Amniotic epithelial cell (primary cell): ENCODE data around the gene NOXO1.

Experiments
- DNase-seq: peaks from one replicate; pipeline ENCODE4 v3.0.0-alpha.2; 2010; ENCODE audit warnings: low read depth

NOXO1 gene

DNA sequence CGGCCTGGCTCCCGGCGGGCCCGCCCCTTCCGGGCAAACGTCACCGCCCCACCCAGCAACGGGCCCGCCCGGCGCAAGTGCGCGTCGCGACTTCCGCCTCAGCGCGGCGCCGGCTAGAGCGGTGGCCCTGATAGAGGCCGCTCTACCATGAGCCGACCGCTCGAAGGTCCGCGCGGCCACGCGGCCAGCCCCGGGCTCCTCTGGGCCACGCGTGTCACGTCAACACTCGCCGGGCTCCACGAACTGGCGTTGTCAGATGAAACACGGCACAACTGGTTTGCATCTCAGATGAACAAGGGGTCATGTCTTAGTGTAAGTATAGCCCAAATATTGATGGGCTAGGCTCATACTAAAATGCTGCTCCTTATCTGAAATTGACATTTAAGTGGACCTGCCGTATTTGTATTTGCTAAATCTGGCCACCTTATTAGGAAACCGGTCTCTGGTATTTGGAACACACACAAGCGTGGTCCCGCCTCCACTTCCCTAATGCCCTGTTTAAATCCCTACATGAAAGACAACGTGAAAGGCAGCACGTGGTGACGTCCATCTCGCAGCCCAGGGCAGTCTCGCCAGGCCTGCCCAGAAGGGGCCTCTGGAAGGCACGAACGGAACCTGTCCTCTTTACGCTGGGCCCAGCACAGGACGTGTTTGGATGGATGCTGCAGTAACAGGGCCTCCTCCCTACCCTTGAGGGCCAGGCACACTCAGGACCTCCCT lies 28.7 kb upstream of the NOXO1 start, which contains the start of gene ZNF598:
Gene ZNF598, minus strand, starts transcription at position 31 of the 720 bp plus-strand sequence.
- DNase-seq: peak; percentile 79

DNA sequence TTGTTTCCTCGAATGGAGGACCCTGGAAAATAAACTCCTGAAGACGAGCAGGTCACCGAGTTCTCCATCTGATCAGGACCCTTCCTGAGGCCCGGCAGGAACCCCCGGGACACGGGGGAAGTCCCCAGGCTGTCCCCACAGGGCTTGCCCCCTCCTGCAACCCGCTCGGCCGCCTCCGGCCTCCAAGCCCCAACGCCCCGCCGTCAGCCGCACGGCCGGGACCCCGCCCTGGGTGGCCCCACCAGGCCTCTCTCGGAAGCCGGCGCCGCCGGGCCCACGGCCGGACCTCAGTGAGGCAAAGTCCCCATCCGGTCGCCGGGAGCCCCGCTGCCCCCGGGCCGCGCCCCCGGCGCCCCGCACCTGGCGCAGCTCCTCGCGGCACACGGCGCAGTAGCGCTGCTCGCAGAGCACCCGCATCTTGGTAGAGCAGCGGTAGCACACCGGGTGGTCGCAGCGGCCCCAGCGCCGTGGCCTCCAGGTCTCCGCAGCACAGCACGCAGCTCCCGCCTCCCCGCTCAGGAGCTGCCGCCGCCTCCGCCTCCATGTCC lies 28.0 kb upstream of the NOXO1 start:
- no peak for DNase-seq

DNA sequence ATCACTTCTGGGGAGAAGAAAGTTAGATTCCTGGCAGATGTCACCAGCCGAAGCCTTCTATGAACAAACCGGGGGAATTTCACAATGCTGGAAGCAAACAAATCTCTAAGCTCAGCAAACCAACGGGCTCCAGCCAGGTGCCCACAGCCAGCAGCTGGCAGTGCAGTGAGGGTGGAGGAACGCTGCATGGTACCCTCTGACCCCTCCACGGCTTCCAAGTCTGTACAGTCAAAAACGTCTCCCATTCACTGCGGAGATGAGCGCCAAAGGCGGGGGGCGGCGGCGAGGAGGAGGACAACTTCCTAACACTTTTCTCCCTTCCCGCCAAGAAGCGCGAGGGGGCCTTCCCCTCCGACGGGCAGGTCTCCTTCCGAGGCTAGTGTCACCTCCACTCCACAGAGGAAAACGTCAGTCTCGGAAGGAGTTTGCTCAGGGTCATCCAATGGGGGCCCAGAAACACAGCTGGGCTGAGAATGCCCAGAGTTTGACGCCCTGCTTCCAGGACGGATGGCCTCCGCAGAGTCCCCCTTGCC lies 27.4 kb upstream of the NOXO1 start:
- peak; percentile 65 for DNase-seq

DNA sequence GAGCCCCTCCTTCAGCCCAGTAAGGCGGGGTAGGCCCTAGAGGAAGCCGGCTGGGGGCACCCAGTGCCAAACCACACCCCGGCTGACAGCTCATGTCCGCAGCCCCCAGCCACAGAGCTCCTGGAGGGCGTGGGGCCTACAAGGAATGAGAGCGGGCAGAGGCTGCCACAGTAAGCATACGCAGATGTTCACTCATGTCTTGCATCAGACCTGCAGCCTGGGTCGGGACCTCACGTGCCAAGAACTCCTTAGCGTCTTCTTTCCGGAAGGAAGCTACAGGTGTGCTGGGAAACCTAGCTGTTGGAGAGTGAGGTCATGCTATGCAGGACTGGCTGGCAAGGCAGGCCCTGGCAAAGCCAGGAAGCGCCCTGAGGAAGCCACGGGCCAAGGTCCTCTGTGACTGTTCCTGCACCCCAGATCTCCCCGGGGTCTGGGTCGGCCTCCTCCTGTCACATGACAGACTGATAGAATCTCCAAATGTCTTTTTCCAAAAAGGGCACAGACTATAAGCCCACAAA lies 26.8 kb upstream of the NOXO1 start:
- DNase-seq: peak; percentile 92

DNA sequence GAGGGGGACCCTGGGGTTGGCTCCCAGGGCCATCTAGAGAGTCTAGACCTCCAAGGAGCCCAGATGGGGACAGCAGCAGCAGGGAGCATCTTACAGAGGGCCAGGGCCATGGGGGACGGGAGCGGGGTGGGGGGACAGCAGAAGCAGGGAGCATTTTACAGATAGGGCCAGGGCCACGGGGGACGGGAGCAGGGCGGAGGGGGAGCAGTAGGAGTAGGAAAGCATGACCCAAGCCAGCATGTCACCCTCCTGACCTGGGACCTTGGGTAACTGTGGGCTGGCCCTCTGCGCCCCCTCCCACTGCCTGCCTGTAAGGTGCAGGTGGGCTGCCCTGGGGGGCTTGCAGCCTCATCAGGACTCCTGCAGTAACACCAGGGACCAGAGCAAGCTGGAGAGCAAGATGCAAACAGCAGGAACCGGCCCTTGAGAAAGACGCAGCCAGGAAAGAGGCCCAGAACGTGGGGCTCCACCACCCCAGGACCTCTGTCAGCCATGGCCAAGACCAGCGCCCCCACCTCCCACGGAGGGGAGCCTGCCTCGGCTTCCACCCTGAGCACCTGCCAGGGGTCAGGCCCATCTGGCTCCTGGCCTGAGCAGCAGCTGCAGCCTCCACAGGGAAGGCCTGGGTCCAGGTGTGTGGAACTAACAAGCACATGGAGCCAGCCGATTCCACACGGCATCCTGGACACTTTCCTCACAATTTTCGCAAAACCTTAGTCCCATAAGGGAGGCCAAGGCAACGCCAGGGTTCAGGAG lies 26.0 kb upstream of the NOXO1 start:
- DNase-seq: no peak

DNA sequence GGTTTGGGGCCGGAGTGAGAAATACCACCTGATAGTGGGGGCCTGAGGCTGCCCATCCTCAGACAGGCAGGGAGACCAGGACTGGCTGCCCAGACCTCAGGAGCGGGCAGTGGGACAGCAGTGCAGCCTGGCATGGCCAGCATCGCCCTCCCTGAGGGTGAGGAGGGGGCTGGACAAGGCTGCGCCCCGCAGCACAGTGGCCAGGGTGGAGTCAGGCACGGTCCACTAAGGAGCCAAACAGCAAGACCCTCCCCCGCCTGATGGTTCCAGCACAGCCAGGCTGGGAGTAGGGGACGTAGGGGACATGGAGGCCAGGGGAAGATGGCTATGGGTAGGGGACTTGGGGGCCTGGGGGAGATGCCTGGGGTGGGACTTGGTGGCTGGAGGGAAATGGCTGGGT lies 25.0 kb upstream of the NOXO1 start:
- DNase-seq: no peak

DNA sequence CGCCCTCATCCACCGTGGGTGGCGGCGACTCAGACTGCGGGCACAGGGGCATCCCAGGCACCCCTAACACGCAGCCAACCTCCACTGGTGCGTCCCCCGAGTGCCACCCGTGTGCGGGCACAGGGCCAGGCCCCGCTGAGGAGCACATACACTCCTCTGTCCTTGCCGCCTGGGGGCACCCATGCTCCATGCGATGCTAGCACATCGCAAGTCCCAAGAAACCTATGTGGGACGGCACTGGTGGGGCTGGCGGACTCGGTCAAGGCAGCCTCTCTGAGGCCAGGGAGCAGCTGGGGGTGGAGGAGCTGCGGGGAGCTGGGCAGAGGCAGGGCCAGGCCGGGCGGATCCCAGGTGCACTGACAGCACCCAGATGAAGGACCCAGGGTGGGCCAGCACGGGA lies 24.4 kb upstream of the NOXO1 start:
- DNase-seq: no peak

DNA sequence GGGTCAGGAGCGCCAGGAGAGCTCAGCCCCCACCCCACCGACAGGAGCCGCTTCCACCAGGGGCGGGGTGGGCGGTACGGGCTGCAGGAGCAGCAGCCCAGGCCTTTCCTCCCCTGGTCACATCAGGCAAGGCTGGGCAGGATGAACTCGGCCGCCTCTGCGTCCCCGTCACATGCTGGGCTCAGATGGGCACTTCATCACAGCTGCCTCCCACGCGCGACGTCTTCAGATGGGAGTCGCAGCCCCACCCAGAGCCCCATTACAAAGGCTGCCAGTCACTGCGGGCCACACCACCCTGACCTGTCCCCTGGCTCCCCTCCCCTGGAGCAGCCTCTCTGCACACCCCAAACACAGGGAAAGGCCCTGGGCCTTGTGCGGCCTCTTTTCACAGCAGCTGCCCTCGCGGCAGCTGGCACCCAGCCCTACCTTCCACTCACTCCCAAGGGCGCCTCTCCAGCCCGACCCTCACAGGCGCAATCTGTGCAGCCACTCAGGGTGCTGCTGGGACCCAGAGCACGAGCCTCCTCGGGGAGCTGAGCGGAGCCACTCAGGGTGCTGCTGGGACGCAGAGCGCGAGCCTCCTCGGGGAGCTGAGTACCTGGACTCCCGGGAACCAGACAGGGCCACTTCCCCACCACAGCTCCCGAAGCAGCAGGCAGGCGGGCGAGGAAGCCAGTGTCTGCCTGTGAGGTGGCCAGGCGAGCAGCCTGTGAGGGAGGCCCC lies 23.7 kb upstream of the NOXO1 start:
- no peak for DNase-seq

DNA sequence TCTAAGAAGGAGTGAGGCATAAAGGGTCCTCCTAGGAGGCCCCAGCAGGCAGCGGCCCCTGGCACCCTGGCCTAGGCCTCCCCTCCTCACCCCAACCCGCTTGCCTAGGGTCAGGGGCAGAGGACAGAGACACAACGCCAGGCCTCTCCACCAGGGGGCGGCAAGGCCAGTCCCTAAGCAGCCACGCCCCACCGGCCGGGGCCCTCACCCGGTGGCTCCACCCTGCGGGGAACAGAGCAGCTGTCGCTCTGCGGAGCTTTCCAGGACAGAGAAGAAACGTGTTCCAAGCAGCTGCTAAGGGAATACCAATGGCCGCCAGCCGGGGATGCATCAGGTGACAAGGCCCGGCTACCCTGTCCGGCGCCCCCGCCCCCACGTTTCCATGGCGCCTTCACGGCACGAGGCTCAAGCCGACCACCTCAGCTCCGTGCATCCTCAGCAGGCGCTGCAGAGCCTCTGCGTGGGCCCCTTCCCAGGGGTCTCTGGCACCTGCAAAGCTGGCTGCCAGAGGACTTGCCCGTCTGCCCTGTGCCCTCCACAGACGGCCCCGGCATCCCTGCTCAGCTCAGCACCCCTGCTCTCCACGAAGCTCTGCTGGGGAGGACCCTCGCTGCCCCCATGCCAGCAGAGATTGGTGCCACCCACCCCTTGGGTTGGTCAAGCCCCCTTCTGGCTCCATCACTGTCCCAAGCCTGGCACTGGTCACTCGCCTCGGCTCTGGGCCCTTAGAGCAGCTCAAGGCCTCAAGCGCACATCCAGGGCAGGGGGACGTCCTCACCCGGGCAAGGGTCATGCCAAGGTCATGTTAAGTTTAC lies 22.8 kb upstream of the NOXO1 start:
- peak; percentile 65 for DNase-seq

DNA sequence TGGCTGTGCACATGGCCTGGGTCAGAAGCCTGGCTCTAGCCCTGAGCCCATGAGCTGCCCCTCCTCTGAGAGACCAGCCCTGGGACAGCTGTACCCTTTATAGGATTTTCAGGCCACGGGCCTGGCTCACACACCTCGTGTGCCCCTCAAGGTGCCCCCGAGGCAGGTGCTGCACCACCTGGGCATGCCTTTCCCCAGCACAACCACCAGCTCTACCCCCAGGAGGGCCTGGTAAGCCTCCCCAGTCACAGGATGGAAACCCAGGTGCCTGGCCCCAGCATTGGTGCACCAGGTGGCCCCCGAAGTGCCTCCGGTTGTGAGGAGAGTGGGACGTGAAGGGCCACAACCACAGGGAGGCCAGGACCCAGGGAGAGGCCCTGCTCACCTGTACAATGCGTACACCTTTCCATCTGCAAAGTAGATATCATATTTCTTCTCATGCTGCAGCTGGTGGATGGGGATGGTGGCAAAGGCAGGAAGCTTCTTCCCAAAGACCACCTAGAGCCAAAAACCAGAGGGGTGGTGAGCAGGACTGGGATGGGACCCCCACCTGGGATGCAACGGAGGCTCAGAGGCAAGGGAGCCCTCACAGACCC lies 22.1 kb upstream of the NOXO1 start:
- no peak for DNase-seq

DNA sequence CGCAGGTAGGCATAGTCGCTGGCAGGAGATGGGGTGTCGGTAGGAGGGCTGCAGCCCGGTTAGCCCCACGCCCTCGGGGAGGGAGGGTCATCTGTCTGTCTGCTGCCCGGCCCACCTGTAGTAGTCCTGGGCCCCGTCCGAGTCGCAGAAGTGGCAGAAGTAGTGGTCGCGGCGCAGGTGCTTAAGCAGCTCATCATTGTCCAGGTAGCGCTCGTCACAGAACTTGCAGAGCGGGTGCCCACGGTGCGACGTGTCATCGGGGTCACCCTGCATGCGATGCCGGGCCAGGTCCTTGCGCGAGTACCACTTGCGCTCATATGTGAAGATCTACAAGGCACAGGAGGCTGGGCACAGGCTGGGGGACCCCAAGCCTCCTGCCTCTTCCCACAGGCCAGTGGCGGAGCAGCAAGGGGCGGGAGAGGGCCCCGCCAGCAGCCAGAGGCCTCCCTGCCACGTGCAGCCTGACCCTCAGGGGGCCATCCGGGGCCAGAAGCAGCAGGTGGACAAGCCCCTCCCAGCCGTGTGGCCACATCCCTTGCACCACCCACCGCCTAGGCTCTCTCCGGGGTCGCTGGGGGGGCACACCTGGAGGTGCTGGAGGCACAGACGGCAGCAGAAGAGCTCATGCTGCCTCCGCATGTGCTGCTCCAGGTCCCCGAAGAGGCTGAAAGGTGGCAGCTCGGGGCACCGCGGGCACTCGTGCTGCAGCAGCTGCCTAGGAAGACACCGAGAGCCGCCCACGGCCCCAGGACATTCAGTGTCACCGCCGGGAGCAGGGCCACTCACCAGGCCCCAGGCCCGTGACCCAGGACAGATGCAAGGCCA lies 21.3 kb upstream of the NOXO1 start:
- DNase-seq: no peak

DNA sequence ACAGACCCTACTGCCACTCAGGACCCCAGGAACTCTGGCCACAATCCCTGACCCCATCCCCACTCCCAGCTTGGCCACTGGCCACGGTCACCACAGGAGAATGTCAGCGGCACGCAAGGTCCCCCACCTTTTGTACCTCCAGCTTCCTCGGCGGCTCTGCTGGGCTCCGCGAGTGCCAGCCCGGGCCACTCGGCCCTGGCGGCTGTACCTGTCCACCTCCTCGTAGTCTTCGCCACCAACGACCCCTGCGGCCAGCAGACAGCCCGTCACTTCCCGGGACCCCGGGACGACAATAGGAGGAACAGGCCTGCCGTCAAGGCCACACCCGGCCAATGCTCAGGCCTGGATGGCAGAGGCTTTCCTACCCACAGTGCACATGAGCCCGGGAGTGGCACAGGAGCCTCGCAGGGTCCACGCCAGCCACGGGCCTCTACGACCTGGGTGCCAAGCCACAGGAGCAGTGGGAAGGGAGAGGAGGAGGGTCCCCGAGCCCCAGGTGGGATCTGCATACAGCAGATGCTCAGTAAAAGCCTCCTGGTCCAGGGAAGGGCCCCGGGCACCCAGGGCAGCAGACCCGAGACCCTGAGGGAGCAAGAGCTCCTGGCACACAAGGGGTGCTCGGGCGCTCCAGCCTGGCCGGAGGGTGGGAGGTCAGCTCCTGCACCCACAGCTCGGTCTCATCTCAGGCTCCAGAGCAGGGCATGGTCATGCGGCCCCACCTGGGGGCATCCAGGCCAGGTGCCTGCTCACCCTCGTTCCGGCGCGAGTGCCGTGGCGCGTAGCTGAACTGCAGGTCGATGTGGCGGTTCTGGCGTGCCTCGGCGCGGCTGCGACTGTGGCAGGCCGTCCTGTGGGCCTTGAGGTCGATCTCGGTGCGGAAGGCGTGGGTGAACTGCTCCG lies 20.4 kb upstream of the NOXO1 start:
- no peak for DNase-seq

DNA sequence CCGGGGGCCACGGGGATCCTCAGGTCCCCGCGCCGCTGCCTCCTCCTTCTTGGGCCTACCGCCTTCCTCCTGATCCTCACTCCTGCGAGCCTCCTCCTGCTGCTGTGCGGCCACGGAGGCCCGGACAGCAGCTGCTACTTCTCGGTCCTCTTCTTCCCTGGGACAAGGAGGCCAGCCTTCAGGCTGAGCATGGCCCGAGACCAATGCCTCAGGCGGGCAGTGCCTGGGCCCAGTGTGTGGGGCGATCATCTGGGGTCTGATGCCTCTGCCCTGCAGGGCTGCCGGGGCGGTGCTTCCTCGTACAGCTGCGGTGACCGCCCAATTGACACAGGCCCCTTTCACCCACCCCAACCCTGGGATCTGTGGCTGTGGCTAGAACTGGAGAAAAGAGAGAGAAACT lies 19.8 kb upstream of the NOXO1 start:
- DNase-seq: no peak

DNA sequence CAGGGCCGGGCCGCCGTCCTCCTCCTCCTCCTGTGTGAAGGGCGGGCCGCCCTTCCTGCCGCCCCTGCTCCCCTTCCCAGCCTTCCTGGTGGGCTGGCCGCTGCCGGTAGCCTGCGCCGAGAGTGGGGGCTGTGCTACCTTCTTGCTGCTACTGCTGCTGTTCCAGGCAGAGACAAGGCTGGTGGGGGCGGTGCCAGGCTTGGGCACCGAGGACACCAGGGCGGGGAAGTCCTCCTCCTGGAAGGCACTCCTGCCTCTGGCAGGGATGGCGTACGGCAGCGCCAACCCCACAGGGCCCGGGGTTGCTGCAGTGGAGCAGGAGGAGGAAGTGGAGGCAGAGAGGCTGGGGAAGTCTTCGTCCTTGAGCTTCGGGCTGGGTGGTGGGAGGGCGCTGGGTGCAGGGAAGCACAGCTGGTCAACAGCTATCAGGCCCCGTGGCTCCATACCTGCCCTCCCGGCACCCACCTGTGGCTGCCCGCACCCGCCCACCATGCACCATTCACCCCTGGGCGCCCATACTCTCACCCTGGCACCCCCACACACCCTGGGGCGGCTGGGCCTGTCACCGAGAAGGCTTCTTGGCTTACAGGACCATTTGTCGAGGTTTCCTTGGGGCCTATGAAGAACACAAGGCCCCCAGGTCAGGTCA lies 18.7 kb upstream of the NOXO1 start:
- no peak for DNase-seq

DNA sequence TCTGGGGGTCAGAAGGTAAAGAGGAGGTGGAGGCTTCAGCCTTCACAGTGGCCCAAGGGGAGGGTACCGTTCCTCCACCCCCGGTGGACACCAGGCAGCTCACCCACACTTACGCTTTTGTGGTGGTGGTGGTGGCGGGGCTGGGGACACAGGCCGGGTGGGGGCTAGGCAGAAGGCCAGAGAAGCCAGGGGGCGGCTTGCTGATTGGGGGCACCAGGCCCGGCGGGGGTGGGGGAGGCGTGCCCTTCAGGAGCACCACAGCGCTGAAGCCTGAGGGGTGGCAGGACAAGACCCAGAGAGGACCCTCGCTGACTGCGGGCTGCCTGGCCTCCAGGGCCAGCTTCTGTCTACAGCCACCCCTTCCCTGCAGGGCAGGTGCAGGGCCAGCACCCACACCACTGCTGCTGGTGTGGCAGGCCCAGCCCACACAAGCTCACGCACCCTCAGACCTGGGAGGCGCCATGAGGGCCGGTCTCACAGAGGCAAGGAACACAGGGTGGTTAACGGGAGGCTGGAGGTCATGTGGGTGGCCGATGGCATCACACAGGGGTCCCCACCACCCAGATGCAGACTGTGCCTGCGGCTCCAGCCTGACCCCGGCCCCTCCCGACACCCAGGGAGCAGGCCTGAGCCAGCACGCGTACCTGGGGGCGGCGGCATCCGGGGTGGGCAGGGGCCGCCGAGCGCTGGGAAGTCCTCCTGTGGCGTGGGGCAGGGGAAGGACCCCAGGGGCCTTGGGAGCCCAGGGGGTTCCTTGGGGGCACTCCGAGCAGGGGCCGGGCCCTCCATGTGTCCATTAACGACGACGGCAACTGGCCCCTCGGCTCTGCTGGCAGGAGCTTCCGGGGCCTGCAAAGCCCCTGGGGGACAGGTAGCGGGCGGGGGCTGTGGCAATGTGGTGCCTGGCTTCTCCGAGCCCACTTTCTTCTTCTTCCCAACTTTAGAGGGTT lies 17.9 kb upstream of the NOXO1 start:
- DNase-seq: no peak

DNA sequence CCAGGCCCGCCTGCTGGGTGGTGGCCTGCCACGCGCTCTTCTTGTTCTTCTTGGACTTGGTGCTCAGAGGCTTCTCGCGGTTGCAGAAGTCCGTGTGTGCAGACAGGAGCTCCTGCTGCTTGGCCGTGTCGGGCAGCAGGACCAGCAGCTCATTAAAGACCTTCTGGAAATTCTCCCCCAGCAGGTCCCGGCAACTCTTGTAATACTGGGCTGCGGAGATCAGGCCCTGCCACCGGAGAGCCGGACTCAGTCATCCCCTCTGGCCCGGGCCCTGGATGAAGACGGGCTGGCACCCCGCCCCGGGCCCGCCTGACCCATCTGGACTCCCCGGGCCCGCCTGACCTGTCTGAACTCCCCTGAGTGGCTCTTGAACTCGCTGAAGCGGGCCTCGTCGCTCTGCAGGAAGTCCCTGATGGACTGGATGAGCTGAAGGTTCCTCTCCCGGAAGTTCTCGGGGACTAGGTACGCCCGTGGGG lies 17.1 kb upstream of the NOXO1 start:
- no peak for DNase-seq
